BJ (cell line): ENCODE measurements around the gene MAN2A1. TPM values are rescaled to one million over a fixed set of nuclear protein-coding genes. Genes with fewer than 3 reads are reported as not detected.
"Not testable (repeated sequence)": the region's sequence is repeated elsewhere in the genome, so short reads cannot be mapped to it uniquely, and the experiment has no call there.

ENCODE experiments used
- CTCF ChIA-PET: fragments of 350-600 bp; formaldehyde crosslinking; extraction: SDS; loops from one replicate; lab custom pipeline; 2021; ENCODE audit warnings: antibody characterized with exemption, inconsistent platforms; lab: Yijun Ruan, JAX
- POLR2A ChIA-PET: fragments of 300-600 bp; sonication (Branson Sonifier 250); formaldehyde crosslinking; extraction: SDS; loops from one replicate; lab custom pipeline; 2021; ENCODE audit warnings: antibody characterized with exemption; lab: Charles Lee
- DNase-seq: peaks from one replicate; pipeline ENCODE4 v3.0.0-alpha.2; 2011; ENCODE audit warnings: low read depth
- H3K27me3 ChIP-seq: 2 replicates; pipeline ENCODE4 v1.6.0; 2011; ENCODE audit warnings: low read length; ENCODE audit not compliant: control insufficient read depth, insufficient read depth
- H3K36me3 ChIP-seq: 2 replicates; pipeline ENCODE4 v1.5.1; 2011; ENCODE audit warnings: low read length; ENCODE audit not compliant: control insufficient read depth, insufficient read depth
- H3K4me3 ChIP-seq: 2 replicates; pipeline ENCODE4 v1.5.1; 2011; ENCODE audit warnings: low read depth, mild to moderate bottlenecking, control low read depth, low read length
- polyA plus RNA-seq: library from polyadenylated mRNA; depleted of rRNA; stranded (reverse); fragments of >200 nt; gene quantifications from 2 replicates; pipeline ENCODE4 v1.2.3, GENCODE V29; 2011
- TF ChIP-seq, protein P1 (sequence below): IDR thresholded peaks from 2 replicates; pipeline ENCODE4 v1.5.1; 2011; ENCODE audit warnings: low read depth, mild to moderate bottlenecking, control low read depth, inconsistent platforms, low read length, moderate library complexity; ENCODE audit not compliant: insufficient read depth

MAN2A1 gene
- polyA plus RNA-seq, 1 experiment: 18.4 TPM

DNA sequence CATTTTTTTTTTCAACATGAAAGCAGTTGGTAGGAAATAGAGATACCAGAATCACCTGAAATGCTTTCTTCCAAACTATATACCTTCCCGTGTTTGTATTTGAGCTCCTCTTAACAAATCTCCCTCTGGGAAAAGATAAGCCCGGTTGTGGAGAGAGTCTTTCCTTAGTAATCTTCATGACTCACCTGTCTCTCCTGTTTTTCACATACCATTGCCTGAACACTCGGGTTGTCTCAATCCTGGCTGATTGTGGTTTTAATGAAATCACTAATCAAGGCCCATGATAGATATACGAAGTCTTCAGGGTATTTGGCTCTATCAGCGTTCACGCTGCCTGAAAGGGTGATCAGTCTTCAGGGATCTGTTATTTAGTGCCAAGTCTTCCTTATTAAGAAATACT lies 136.7 kb downstream of the MAN2A1 start:
- TF ChIP-seq, protein P1, sequence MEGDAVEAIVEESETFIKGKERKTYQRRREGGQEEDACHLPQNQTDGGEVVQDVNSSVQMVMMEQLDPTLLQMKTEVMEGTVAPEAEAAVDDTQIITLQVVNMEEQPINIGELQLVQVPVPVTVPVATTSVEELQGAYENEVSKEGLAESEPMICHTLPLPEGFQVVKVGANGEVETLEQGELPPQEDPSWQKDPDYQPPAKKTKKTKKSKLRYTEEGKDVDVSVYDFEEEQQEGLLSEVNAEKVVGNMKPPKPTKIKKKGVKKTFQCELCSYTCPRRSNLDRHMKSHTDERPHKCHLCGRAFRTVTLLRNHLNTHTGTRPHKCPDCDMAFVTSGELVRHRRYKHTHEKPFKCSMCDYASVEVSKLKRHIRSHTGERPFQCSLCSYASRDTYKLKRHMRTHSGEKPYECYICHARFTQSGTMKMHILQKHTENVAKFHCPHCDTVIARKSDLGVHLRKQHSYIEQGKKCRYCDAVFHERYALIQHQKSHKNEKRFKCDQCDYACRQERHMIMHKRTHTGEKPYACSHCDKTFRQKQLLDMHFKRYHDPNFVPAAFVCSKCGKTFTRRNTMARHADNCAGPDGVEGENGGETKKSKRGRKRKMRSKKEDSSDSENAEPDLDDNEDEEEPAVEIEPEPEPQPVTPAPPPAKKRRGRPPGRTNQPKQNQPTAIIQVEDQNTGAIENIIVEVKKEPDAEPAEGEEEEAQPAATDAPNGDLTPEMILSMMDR: no peak
- ChIA-PET POLR2A (no interaction called here), CTCF (no interaction called here)
- no peak for DNase-seq
- no peak overlapping the region for H3K4me3 ChIP-seq
- H3K27me3 ChIP-seq: no peaks in the 10 kb centered on the region
- H3K36me3 ChIP-seq: no peaks in the 10 kb centered on the region

DNA sequence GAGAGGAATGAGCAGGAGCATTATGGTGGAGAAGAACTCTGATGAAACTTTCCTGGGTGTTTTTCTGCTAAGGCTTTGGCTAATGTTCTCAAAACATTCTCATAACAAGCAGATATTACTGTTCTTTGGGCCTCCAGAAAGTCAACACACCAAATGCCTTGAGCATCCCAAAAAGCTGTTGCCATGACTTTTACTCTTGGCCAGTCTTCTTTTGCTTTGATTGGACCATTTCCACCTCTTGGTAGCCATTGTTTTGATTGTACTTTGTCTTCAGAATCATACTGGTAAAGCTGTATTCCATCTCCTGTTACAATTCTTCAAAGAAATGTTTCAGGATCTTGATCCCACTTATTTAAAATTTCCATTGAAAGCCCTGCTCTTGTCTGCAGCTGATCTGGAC lies 139.6 kb downstream of the MAN2A1 start:
- CTCF ChIA-PET: interaction anchor here (0.8 kb wide), 1 partner anchor 8 kb away, joined by 3 read pairs; no protein-coding TSS in a partner anchor
- POLR2A ChIA-PET: no interaction called here
- no peak for DNase-seq
- Histone ChIP-seq H3K27me3 (no peaks in the 10 kb centered on the region), H3K4me3 (no peak overlapping the region), H3K36me3 (no peaks in the 10 kb centered on the region)
- TF ChIP-seq, protein P1: no peak

- Histone ChIP-seq H3K36me3 (no peaks in the 10 kb centered on the region), H3K27me3 (no peaks in the 10 kb centered on the region), H3K4me3 (no peak overlapping the region)
- TF ChIP-seq, protein P1: no peak
- DNase-seq: peak; percentile 25
- CTCF ChIA-PET: no interaction called here
- POLR2A ChIA-PET: interaction anchor here (0.6 kb wide), 1 partner anchor 137 kb away, joined by 6 read pairs; no protein-coding TSS in a partner anchor
These were observed 141.3 kb downstream of the MAN2A1 start for GRCh38 chr5:109830955-109831502.

GRCh38 chr5:109832207-109833188 lies 142.8 kb downstream of the MAN2A1 start:
- H3K27me3 ChIP-seq, CTCF ChIA-PET, POLR2A ChIA-PET, H3K4me3 ChIP-seq, H3K36me3 ChIP-seq, DNase-seq: not testable (repeated sequence)

- POLR2A ChIA-PET: no interaction called here
- Histone ChIP-seq H3K4me3 (no peak overlapping the region), H3K36me3 (no peaks in the 10 kb centered on the region), H3K27me3 (no peaks in the 10 kb centered on the region)
- TF ChIP-seq, protein P1: no peak
- CTCF ChIA-PET: no interaction called here
- no peak for DNase-seq
These were observed 144.2 kb downstream of the MAN2A1 start for GRCh38 chr5:109833946-109834345.
